ENCODE data around the gene PLCD3.

PLCD3 gene

DNA sequence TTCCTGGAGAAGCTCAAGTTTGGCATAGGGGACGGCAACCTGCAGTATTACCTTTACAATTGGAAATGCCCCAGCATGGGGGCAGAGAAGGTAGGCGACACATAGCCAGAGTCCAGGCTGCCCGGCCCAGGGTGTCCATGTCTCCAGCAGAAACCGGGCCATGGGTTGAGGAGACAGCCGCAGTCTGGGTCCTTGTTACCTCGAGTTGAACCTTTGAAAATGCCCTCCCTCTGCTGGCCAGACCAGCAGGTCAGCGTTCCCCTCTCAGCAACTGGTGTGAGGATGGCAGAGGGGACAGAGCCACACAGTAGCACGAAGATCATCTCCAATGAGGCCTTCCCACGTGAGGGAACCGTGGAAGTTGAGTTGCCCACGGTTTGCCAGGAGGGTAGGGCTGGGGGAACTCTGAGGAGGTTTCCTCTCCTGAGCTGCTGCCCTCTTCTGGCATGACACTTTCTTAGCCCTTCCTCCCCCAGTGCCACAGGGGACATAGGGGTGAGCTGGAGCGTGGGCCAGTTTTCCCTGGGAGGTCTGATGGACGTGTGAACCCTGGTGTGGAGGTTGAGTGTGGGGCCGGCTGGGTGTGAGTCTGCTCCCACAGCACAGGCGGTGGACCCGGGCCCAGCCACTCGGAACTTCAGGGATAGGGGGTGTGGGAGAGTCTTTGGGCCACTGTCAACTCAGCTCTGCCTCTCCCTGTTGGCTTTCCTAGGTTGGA lies 27.2 kb downstream of the PLCD3 start:
- no peak for DNase-seq (ENCODE audit: low read depth in 2 of 2, low spot score in 1 of 2)

DNA sequence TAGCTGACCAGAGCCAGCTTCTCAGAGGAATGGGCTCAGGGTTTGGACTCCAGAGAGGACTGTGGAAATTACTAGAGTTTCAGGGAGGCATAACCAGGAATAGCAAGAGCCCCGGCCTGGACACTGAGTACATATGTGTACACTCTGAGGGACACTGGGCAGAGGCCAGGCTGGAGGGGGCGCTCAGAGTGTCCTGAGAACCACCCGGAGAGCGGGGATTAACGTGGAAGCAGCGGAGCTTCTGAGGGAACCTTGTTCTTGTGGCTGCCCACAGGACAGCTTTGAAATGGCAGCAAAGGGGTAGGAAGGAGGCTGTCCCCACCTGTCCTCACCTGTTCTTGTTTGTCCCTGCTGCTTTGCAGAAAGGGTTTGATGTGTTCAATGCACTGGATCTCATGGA lies 27.8 kb downstream of the PLCD3 start:
- no peak for DNase-seq (ENCODE audit: low read depth in 2 of 2, low spot score in 1 of 2)

DNA sequence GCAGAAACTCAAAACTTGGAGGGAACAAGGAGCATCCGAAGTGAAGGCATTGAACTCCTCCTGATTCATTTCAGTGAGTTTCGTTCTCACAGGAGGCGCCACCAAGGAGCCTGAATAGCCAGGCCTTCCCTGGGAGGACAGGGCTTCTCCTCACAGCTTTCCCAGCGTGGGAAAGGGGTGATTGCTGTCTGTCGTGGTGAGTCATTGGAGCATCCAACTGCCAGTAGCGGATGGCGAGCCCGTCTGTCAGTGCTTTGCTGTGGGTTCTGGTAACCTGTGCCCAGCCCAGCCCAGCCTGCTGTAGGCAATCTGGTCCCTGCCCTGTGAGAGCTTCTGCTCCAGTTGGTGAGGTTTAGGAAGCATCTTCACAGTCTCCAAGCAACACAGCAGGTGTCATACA lies 28.3 kb downstream of the PLCD3 start:
- no peak for DNase-seq (ENCODE audit: low read depth in 2 of 2, low spot score in 1 of 2)

DNA sequence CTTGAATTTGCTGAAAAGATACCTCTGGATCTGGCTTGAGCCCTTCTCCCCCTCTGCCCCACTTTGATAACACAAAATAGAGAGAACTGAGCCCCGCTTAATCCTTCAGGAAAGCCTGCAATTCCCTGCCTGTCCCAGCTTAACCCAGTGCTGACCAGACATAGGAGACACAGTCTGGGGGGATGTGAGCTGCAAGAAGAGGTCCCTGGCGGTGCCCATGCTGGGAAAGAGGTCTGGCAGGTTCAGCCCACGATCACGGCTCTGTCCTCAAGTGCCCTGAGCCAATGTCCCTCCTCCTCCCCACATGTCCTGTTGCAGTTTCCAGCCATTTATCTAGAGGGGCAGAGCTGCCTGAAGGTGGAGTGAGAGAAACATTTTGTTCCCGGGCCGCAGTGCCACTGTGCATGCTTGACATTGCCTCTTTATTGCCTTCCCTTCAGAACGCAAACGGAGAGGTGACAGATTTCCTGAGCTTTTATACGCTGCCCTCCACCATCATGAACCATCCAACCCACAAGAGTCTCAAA lies 29.0 kb downstream of the PLCD3 start:
- DNase-seq (ENCODE audit: low read depth in 2 of 2, low spot score in 1 of 2): no peak

DNA sequence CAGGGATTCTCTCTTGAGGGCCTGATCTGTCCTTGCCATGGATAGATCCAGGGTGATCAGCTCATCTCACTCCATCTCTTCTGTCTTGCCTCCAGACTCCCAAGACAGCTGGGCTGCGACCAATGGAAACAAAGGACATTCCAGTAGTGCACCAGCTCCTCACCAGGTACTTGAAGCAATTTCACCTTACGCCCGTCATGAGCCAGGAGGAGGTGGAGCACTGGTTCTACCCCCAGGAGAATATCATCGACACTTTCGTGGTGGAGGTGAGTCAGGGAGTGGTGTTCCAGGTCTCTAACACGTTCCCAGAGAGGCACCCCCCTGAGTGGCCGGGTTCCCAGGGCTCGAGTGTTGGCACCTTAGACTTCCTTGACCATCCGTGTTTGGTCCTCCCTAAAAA lies 29.5 kb downstream of the PLCD3 start:
- no peak for DNase-seq (ENCODE audit: low read depth in 2 of 2, low spot score in 1 of 2)

DNA sequence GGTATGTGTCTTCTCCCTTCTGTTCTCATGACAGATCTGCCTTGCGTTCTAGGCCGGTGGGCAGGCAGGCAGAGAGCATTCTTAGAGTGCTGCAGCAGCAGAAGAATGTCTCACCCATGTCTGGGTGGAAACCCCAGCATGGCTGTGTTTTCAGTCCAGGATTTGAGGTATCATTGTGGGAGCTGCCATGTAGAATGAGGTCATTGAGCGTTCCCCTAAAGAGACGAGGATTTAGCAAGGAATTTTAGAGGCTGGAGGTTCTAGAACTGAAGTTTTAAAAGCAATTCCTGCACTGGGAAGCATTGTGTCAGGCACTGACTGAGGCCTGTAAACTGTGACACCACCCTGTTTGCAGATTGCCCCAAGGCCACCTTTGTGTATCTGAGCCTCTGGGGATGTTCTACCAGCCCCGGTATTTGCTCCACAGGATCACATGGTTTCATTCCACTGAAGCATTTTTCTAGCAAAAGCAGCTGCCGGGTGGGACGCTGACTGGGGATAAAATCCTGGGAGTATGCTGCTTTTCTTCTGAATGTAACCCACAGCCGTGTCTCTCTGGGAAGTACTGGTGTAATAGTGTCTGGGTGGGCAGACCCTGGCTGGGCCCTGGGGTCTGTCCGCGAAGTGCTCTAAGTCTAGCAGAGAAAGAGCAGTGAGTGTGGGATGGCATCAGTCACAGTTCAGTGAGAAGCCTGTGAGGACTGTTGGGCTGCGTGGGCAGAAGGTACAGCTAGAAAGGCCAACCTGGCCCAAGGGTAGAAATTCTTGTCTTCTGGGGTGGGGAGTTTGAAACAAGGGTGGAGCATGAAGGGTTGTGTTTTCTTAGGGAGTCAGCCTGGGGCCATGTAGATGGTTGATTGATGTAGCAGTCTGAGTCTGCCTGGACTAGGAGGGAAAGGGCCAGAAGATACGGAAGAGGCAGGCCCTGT lies 30.2 kb downstream of the PLCD3 start:
- no peak for DNase-seq (ENCODE audit: low read depth in 2 of 2, low spot score in 1 of 2)

DNA sequence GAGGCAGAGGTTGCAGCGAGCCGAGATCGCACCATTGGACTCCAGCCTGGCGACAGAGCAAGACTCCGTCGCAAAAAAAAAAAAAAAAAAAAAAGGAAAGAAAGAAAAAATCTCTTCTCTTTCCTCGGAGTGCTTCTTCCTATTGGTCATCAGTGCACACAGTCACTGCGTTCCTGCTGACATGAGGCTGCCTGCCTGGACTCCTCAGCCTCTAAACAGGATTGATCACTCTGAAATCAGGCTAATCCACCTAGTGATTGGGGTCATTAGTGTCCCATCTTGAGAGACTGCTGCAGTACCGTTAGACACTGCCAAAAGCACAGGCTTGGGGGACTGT lies 30.8 kb downstream of the PLCD3 start:
- no peak for DNase-seq (ENCODE audit: low read depth in 2 of 2, low spot score in 1 of 2)

DNA sequence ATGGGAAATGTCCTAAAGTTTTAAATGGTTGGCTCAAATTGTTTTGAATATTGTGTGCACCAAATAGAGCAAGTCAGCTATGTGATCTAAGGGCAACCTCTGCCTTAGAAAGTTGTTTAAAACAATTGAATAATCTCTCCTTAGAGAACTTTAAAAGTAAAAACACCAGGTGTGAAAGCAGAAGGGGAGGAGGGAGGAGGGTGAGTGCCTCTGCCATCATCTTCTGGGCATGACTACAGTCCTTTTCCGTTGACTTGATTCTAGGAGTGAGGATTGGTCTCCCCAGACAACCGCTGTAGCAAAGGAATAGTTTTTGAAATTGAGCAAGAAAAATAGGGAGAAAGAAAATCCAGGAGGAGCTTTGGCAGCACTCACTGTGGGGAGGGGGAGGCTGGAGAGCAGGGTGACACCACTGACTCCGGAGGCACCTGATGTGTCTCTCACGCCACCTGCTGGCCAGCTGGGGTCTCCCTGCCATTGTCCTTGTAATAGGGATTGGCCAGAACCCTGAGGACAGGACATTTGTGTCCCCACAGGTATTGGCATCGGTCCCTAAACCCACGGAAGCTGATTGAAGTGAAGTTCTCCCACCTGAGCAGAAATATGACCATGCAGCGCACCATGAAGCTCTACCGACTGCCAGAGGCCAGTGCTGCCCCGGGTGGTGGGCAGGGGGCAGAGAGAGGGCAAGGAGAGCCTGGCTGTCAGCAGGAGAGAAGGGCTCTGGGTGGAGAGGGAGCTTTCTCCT lies 33.3 kb downstream of the PLCD3 start:
- DNase-seq (ENCODE audit: low read depth in 2 of 2, low spot score in 1 of 2): peak; percentile 42 to 43

DNA sequence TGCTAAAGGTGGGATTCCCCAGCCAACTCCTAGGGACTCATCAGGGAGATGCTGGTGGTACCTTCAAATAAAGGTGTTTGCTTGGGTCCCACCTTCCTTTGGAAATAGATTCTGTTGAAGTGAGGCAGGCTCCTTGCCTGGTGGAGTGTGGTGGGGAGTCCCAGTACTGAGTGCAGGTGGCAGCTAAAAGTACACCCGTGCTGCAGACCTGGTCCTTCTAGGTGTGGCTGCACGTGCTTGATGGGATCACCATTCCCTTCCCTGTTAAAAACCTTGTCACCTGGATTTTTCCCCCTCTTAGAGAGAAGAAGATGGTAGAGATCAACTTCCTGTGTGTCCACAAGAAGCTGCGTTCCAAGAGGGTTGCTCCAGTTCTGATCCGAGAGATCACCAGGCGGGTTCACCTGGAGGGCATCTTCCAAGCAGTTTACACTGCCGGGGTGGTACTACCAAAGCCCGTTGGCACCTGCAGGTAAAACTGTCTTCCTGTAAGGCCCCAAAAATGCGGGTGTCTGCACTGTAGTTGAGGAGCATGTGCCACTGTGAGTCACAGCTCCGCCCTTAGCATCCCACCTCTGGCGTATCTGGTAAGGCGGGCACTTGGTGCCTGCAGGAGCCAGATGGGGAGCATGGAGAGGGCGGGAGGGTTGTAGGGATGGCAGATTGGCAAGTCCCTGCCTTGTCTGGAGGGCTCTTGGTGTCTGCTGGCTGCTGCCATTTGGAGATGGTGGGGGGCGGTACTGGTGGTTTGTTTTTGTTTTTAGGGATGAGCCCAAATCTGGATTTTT lies 34.0 kb downstream of the PLCD3 start:
- DNase-seq (ENCODE audit: low read depth in 2 of 2, low spot score in 1 of 2): no peak

DNA sequence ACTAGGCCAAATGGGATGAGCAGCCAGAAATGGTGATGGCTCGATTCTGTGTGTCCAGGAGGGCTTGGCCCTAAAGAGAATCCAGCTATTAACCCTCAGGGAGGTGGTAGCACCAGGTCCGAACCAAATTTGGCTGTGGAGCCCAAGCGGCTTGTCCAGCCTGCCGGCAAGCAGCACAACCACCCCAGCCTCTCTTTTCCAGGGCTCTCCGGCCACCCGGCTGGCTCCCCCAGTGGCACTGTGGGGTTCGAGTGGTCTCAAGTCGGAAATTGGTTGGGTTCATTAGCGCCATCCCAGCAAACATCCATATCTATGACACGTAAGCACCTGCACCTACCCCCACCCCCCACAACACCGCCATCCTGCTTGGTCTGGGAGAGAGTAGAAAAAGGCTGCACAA lies 35.4 kb downstream of the PLCD3 start:
- DNase-seq (ENCODE audit: low read depth in 2 of 2, low spot score in 1 of 2): no peak

DNA sequence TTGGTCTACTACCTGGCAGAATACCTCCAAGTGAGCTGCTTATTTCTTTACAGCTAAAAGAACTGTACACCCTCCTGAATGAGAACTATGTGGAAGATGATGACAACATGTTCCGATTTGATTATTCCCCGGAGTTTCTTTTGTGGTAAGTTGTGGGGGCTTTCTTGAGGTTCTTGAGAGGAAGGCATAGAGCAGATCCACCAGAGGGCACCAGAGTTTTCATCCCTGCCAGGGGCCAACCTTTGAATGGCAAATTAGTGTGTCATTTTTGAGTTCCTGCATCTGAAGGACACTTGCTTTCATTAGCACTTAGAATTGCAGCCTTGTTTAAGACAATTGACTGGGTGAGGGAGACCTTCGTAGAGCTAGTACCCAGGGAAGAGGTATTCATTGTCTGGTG lies 36.2 kb downstream of the PLCD3 start:
- DNase-seq (ENCODE audit: low read depth in 2 of 2, low spot score in 1 of 2): no peak

DNA sequence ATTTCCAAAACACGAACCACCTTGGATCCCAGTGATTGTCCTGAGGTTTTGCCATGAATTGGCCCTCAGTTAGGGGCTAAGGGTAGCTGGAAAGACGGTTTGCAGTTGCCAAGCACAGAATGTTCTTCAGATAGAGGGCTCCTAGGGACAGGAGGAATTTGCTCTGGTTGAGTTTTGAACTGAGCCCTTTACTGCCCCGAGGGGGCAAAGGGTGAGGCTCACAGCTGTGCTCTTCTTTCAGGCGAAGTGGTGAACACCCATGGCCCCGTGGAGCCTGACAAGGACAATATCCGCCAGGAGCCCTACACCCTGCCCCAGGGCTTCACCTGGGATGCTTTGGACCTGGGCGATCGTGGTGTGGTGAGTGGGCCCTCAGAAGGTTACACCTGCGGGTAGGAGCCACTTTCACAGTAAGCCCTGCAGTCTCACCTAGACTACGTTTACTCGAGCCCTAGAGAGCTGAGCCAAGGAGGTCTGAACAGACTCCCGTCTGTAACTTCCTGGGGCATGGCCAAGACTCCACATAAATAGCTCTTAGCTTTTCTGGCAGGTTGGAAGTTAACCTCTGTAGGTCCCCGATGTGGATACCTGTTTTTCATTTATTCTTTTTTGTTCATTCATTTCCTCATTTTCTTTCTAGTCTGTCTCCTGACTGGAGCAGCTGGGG lies 38.7 kb downstream of the PLCD3 start:
- DNase-seq (ENCODE audit: low read depth in 2 of 2, low spot score in 1 of 2): no peak

DNA sequence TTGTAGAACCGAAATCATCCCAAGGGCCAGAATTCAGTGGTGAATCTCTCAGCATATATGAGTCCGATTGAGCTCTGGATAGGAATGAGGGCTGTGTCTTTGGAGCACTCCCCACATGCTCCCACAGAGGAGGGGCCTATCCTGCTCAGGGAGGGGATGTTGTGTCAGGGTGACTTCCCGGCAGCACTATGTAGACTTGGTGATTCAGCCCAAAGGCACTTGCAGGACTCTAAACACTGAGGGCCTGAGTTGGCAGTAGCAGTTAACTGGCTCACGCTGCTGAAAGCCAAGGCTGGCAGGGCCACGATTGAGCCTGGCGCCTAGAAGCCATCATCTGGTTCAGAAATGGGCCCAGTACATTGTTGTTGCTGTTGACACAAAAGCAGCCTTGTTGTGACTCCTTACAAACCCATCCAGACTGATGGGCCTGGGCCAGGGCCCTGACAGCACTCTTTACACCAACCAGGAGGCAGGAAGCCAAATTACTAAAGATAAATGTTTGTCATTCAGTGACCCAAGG lies 39.3 kb downstream of the PLCD3 start:
- no peak for DNase-seq (ENCODE audit: low read depth in 2 of 2, low spot score in 1 of 2)

DNA sequence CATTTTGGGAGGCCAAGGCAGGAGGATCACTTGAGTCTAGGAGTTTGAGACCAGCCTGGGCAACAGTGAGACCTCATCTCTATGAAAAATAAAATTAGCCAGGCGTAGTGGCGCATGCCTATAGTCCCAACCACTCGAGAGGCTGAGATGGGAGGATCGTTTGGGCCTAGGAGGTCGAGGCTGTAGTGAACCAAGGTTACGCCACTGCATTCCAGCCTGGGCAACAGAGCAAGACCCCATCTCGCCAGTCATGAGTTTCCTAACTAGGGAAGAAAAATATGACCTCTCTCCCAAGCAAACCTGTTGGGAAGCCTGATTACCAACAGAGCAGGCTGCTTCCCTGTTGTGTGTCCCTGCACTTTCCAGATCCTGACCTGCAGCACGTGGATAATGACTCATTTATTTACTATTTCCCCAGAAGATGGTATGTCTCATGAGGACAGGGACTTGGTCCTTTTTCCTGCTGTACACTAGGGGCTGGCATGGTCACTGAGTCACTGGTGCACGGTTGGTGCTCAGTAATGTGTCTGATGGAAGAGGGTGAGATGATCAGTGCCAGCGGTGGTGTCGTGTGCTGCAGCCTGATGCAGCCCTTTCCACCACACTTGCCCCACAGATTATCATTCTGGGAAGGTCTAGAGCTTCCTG lies 40.4 kb downstream of the PLCD3 start:
- DNase-seq (ENCODE audit: low read depth in 2 of 2, low spot score in 1 of 2): no peak

DNA sequence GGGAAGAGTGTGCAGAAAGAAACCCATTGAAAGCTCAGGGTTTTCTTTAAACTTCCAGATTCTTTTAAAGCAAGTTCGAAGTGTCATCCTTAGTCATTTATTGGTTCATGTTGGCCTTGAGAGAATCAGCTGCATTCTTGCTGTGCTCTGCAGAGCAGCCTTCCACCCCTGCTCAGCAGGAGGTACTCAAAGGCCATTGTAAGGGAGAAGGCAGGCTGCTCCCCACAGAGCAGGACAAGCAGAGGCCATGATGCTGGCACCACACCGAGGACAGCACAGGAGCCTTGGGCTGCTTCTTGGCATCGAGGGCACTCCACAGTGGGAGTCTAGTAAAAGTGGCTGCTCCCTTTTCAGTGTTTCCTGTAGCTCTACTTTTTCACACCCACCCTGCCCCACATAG lies 41.6 kb downstream of the PLCD3 start:
- no peak for DNase-seq (ENCODE audit: low read depth in 2 of 2, low spot score in 1 of 2)

DNA sequence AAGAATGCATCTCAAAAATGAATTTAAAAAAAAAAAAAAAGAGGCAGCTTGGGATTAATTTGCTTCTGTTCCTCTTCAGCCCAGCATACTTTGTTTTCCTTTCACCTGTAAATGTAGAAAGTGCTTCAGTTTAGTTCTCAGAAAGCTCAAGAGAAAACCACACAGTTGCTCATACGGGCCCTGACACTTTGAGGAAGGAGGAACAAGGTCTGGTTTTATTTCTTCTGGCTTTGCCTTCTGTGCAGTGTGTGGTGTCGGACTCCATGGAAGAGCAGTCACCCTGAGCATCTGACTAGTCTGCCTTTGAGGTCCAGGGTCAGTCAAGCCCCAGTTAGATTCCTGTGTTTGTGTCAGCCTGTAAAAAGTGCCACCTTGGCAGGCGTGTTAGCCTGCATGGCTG lies 43.6 kb downstream of the PLCD3 start:
- DNase-seq (ENCODE audit: low read depth in 2 of 2, low spot score in 1 of 2): no peak

DNA sequence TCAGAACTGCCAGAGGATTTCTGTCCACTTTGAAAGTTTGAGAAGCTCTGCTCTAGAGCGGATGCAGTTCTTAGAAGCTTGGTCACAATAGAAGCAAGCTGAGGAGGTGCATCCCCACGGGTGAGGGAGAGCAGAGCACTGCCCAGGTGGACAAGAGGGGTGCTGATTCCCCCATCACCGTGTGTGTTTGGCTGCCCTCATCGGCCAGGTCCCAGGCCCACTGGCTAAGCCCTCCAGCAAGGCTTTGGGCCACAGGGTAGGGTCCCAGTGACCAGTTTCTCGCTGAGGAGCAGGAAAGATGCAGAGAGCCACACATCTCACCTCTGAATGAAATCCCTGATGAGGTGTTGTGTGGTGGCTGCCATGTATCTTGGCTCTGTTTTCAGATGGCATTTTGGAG lies 44.3 kb downstream of the PLCD3 start:
- DNase-seq (ENCODE audit: low read depth in 2 of 2, low spot score in 1 of 2): no peak

DNA sequence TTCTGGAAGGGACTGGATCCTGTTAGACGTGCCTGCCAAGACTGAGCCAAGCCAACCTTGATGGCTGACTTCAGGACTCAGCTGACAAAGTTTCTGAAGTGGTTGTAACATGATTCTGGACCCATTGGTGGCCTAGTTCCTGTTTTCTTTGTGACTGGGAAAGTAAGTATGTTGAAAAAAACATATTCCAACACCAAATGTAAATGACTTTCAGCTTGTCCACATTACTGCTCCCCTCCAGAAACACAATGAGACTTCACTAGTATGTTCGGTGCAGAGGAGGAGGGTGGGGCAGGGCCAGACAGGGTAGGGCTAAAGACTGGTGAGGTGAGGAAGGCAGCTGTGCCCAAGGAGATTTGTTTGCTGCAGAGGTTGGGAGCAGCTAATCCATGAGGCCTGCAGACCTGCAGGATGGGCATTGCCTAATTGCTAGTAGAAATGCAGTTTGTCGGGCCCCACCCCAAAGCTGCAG lies 44.8 kb downstream of the PLCD3 start:
- no peak for DNase-seq (ENCODE audit: low read depth in 2 of 2, low spot score in 1 of 2)

DNA sequence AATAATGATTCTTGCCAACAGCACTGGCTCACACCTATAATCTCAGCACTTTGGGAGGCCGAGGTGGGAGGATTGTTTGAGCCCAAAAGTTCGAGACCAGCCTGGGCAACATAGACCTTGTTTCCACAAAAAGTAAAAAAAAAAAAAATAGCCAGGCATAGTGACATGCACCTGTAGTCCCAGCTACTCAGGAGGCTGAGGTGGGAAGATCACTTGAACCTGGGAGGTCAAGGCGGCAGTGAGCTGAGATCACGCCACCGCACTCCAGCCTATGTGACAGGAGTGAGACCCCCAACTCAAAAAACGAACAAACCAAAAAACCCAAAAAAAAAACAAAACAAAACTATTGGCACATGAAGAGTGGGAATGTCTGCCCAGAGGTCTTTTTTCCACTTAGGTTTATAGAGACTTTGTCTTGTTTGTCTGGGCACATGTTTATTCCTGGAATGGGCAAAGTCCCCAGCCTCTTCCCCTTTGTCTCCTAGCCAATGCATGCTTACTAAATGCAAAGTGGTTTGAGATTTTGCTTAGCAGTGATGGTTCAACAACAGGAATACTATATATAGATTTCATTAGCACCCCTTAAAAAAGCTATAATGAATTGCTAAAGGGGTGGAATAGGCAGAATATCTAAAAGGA lies 45.3 kb downstream of the PLCD3 start:
- no peak for DNase-seq (ENCODE audit: low read depth in 2 of 2, low spot score in 1 of 2)
